Suprapubic skin (tissue), 4 donors: ENCODE results near the gene GJC1. TPM values are rescaled to one million over a fixed set of nuclear protein-coding genes. Genes with fewer than 3 reads are reported as not detected.

Experiments
- DNase-seq, 2 donors: peaks; one replicate each; pipeline ENCODE4 v3.0.0-alpha.2; 2019; ENCODE audit warnings: low spot score in 2 of 2
- H3K27ac ChIP-seq: fragments of 200-600 bp; sonication (generic); one replicate; pipeline ENCODE4 v1.5.1; 2019
- H3K27me3 ChIP-seq: fragments of 200-600 bp; sonication (generic); one replicate; pipeline ENCODE4 v1.5.1; 2019
- H3K36me3 ChIP-seq: fragments of 200-600 bp; sonication (generic); one replicate; pipeline ENCODE4 v1.5.1; 2019
- H3K4me1 ChIP-seq: fragments of 200-600 bp; sonication (generic); one replicate; pipeline ENCODE4 v1.5.1; 2019
- H3K4me3 ChIP-seq: fragments of 200-600 bp; sonication (generic); one replicate; pipeline ENCODE4 v1.5.1; 2019; ENCODE audit warnings: mild to moderate bottlenecking
- H3K9me3 ChIP-seq: fragments of 200-600 bp; sonication (generic); one replicate; pipeline ENCODE4 v1.5.1; 2019
- CTCF ChIP-seq, 2 donors: fragments of 200-600 bp in 1 of 2; fragments of 450-650 bp in 1 of 2; sonication (generic) in 1 of 2; IDR thresholded peaks; one replicate each; pipeline ENCODE4 v1.5.1; 2016 to 2019; ENCODE audit warnings: antibody characterized with exemption in 2 of 2, mild to moderate bottlenecking in 1 of 2, moderate library complexity in 1 of 2
- EP300 ChIP-seq: sonication (generic); formaldehyde crosslinking; IDR thresholded peaks from one replicate; pipeline ENCODE4 v1.6.1; 2017; ENCODE audit warnings: antibody characterized with exemption
- POLR2A ChIP-seq, 2 donors: fragments of 450-650 bp; IDR thresholded peaks; one replicate each; pipeline ENCODE4 v1.6.1; 2017; ENCODE audit warnings: antibody characterized with exemption in 2 of 2, mild to moderate bottlenecking in 2 of 2, moderate library complexity in 2 of 2
- POLR2AphosphoS5 ChIP-seq, 3 donors: sonication (generic); formaldehyde crosslinking; IDR thresholded peaks; one replicate each; pipeline ENCODE4 v1.6.1; 2017; ENCODE audit warnings: antibody characterized with exemption in 3 of 3
- WGBS: methylation state at CpG from one replicate; pipeline ENCODE4 v1.1.5; 2018; 5-methylcytosine and 5-hydroxymethylcytosine counted together
- total RNA-seq, 4 donors: library from RNA; depleted of rRNA; stranded (reverse); fragments of >200 nt; gene quantifications; one replicate each; pipeline ENCODE4 v1.1.0, GENCODE V29; 2016

GJC1 gene
- total RNA-seq, 4 donors from 2014 or later: 1.1 to 7.8 (median 1.9) TPM

GRCh38 chr17:44872131-44872768 is 42.2 kb upstream of the GJC1 start:
- no peak for DNase-seq
- peaks cover 96% of the 10 kb centered on the region for H3K36me3 ChIP-seq
- H3K27me3 ChIP-seq: no peaks in the 10 kb centered on the region

GRCh38 chr17:44871556-44871955 is 41.5 kb upstream of the GJC1 start:
- WGBS: 95% methylated on average over 12 of the region's 12 CpGs
- Histone ChIP-seq H3K36me3 (peaks cover 96% of the 10 kb centered on the region), H3K4me3 (no peak overlapping the region), H3K27ac (no peak overlapping the region), H3K27me3 (no peaks in the 10 kb centered on the region), H3K4me1 (no peaks in the 10 kb centered on the region), H3K9me3 (no peaks in the 10 kb centered on the region)
- TF ChIP-seq CTCF (IDR thresholded peaks at IDR 0.05) (no peak), EP300 (no peak), POLR2A (IDR thresholded peaks at IDR 0.05) (no peak), POLR2AphosphoS5 (IDR thresholded peaks at IDR 0.05) (no peak)
- DNase-seq: no peak

More at GRCh38 chr17:44872131-44872768, 42.2 kb upstream of the GJC1 start:
- WGBS: 68% methylated on average over 9 of the region's 9 CpGs
- no peak overlapping the region for H3K27ac ChIP-seq
- H3K4me3 ChIP-seq: no peak overlapping the region
- no peak for TF ChIP-seq POLR2AphosphoS5 (IDR thresholded peaks at IDR 0.05)
- no peak for TF ChIP-seq EP300
- no peak for TF ChIP-seq POLR2A (IDR thresholded peaks at IDR 0.05)
- no peak for TF ChIP-seq CTCF (IDR thresholded peaks at IDR 0.05)
- H3K9me3 ChIP-seq: no peaks in the 10 kb centered on the region
- no peaks in the 10 kb centered on the region for H3K4me1 ChIP-seq

GRCh38 chr17:44867841-44868240 is 37.8 kb upstream of the GJC1 start:
- Histone ChIP-seq H3K4me3 (no peak overlapping the region), H3K27ac (no peak overlapping the region), H3K9me3 (no peaks in the 10 kb centered on the region), H3K27me3 (no peaks in the 10 kb centered on the region), H3K36me3 (peaks cover 92% of the 10 kb centered on the region), H3K4me1 (no peaks in the 10 kb centered on the region)
- no peak for DNase-seq
- TF ChIP-seq CTCF (IDR thresholded peaks at IDR 0.05) (no peak), EP300 (no peak), POLR2AphosphoS5 (IDR thresholded peaks at IDR 0.05) (no peak), POLR2A (IDR thresholded peaks at IDR 0.05) (no peak)
- WGBS: 95% methylated on average over 3 of the region's 3 CpGs

- no peak overlapping the region for H3K27ac ChIP-seq
- no peak for TF ChIP-seq CTCF (IDR thresholded peaks at IDR 0.05)
- no peak for TF ChIP-seq POLR2AphosphoS5 (IDR thresholded peaks at IDR 0.05)
- no peak for TF ChIP-seq POLR2A (IDR thresholded peaks at IDR 0.05)
- no peak for TF ChIP-seq EP300
- no peak for DNase-seq
Observed at GRCh38 chr17:44865931-44866330, 35.8 kb upstream of the GJC1 start.

GRCh38 chr17:44865231-44865660 is 35.2 kb upstream of the GJC1 start:
- H3K27me3 ChIP-seq: no peaks in the 10 kb centered on the region
- TF ChIP-seq EP300 (no peak), POLR2AphosphoS5 (IDR thresholded peaks at IDR 0.05) (no peak), POLR2A (IDR thresholded peaks at IDR 0.05) (no peak), CTCF (IDR thresholded peaks at IDR 0.05) (peak; percentile 70 to 79)
- H3K36me3 ChIP-seq: peaks cover 92% of the 10 kb centered on the region
- DNase-seq: no peak
- no peaks in the 10 kb centered on the region for H3K9me3 ChIP-seq
- 55% methylated on average over 1 of the region's 1 CpG for WGBS
- H3K27ac ChIP-seq: no peak overlapping the region
- H3K4me1 ChIP-seq: no peaks in the 10 kb centered on the region
- H3K4me3 ChIP-seq: no peak overlapping the region

More at GRCh38 chr17:44865931-44866330, 35.8 kb upstream of the GJC1 start:
- Histone ChIP-seq H3K4me3 (no peak overlapping the region), H3K4me1 (no peaks in the 10 kb centered on the region), H3K27me3 (no peaks in the 10 kb centered on the region), H3K36me3 (peaks cover 92% of the 10 kb centered on the region), H3K9me3 (no peaks in the 10 kb centered on the region)
- 91% methylated on average over 6 of the region's 6 CpGs for WGBS
